ENCODE measurements around the gene EMCN.

- TF ChIP-seq CTCF (IDR thresholded peaks at IDR 0.05; ENCODE audit: insufficient read depth, low read length) (no peak), POLR2AphosphoS5 (IDR thresholded peaks at IDR 0.05; ENCODE audit: low read depth) (no peak), REST (IDR thresholded peaks at IDR 0.05; ENCODE audit: insufficient replicate concordance, low read depth) (no peak), GABPA (IDR thresholded peaks at IDR 0.05; ENCODE audit: low read depth) (no peak), SPI1 (IDR thresholded peaks at IDR 0.05; ENCODE audit: borderline replicate concordance, low read depth) (no peak)
Measured at GRCh38 chr4:100359441-100359840, 158.4 kb downstream of the EMCN start.

Data from HL-60 (cell line).